ENCODE results near the gene SPON1.

Gene SPON1

DNA sequence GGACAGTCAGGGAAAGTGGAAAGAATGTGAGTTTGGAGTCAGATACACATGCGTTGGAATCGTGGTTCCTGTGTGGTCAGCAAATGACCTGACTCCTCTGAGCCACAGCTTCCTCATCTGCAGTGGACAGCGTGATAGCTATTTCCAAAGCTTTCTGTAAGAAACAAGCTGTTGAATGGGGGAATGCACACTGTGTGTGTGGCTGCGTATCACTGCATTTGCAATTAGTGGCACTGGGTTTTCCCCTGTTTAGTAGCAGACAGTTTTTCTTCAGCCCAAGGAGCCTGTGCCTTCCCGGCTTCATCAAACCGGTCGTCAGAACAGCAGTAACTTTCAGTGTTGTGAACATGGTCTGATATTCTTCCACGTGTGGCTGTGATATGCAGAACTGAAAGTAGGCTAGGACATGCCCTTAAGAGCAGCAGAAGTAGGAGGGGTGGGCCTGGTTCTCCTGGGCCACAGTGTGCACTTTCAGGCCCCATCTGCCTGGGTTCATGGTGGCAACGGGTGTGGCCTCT, 275.0 kb downstream of the SPON1 start:
- TF ChIP-seq FOXP2 (optimal IDR thresholded peaks at IDR 0.05; ENCODE audit: borderline replicate concordance, extremely low read depth, extremely low read length, insufficient read depth) (no peak), SIN3A (IDR thresholded peaks at IDR 0.05; ENCODE audit: borderline replicate concordance, insufficient read depth, low read length) (no peak), TAF1 (IDR thresholded peaks at IDR 0.05; ENCODE audit: borderline replicate concordance, insufficient read depth, low read length) (no peak), POLR2AphosphoS5 (IDR thresholded peaks at IDR 0.05; ENCODE audit: low read depth, low read length) (no peak), REST (IDR thresholded peaks at IDR 0.05; ENCODE audit: insufficient read depth in 1 of 2, low read depth in 2 of 2, low read length in 2 of 2) (no peak)

DNA sequence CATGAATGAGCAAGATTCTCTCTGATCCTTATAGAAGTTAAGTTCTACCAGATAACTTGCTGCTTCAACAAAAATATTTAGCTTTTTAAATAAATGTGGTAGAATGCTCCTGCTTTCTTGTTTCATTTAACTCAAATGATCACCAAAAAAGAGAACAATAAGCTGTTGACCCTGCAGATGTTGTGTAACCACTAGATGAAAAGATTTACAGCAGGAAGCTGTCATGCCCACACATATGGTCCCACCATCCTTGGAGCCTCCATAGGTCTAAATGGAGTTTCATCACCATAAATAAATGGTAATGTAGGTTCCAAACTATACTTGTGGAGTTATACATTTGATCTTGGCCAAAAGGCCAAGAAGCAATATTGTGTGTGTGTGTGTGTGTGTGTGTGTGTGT, 277.7 kb downstream of the SPON1 start:
- TF ChIP-seq TAF1 (IDR thresholded peaks at IDR 0.05; ENCODE audit: borderline replicate concordance, insufficient read depth, low read length) (no peak), SIN3A (IDR thresholded peaks at IDR 0.05; ENCODE audit: borderline replicate concordance, insufficient read depth, low read length) (no peak), POLR2AphosphoS5 (IDR thresholded peaks at IDR 0.05; ENCODE audit: low read depth, low read length) (no peak), FOXP2 (optimal IDR thresholded peaks at IDR 0.05; ENCODE audit: borderline replicate concordance, extremely low read depth, extremely low read length, insufficient read depth) (no peak), REST (IDR thresholded peaks at IDR 0.05; ENCODE audit: insufficient read depth in 1 of 2, low read depth in 2 of 2, low read length in 2 of 2) (no peak)

GRCh38 chr11:14240951-14241350, 278.4 kb downstream of the SPON1 start:
- TF ChIP-seq FOXP2 (optimal IDR thresholded peaks at IDR 0.05; ENCODE audit: borderline replicate concordance, extremely low read depth, extremely low read length, insufficient read depth) (no peak), TAF1 (IDR thresholded peaks at IDR 0.05; ENCODE audit: borderline replicate concordance, insufficient read depth, low read length) (no peak), SIN3A (IDR thresholded peaks at IDR 0.05; ENCODE audit: borderline replicate concordance, insufficient read depth, low read length) (no peak), POLR2AphosphoS5 (IDR thresholded peaks at IDR 0.05; ENCODE audit: low read depth, low read length) (no peak), REST (IDR thresholded peaks at IDR 0.05; ENCODE audit: insufficient read depth in 1 of 2, low read depth in 2 of 2, low read length in 2 of 2) (no peak)

DNA sequence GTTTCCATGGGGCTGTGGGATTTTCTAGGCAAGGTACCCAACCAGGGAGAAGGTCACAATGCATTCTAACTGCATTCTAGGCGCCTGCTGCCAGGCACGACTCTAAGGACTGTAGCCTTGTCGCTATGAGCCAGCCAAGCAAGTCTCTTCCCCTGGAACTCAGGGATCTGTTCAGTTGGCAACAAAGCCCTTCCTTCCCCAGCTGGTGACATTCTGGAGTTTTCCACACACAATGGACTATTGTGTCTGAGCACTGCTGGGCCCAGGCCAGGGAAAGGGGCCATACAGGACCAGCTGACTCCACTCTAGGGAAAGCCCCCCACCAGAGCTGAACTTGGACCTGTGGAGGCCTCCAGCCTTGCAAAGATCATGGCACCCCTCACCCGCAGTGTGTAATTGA, 279.7 kb downstream of the SPON1 start:
- TF ChIP-seq TAF1 (IDR thresholded peaks at IDR 0.05; ENCODE audit: borderline replicate concordance, insufficient read depth, low read length): no peak
- TF ChIP-seq SIN3A (IDR thresholded peaks at IDR 0.05; ENCODE audit: borderline replicate concordance, insufficient read depth, low read length): no peak
- TF ChIP-seq REST (IDR thresholded peaks at IDR 0.05; ENCODE audit: insufficient read depth in 1 of 2, low read depth in 2 of 2, low read length in 2 of 2): no peak
- no peak for TF ChIP-seq FOXP2 (optimal IDR thresholded peaks at IDR 0.05; ENCODE audit: borderline replicate concordance, extremely low read depth, extremely low read length, insufficient read depth)
- no peak for TF ChIP-seq POLR2AphosphoS5 (IDR thresholded peaks at IDR 0.05; ENCODE audit: low read depth, low read length)

DNA sequence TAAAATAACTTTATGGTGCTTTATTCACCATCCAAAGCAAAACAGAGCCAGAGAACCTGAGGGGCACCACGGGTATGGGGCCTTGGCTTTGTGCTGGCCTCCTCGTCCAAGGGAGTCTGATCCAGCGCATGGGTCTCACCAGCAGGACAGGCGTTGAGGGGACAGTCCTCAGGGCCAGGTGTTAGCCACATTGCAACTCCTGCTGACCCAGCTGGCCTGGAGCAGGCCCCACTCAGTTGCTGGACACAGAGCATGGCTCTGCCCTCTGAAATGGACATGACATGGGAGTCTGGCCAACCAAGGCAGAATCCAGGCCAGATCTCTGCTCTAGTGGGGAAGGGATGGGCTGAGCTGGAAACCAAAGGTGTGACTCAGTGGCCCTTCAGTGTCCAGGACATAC, 280.2 kb downstream of the SPON1 start:
- TF ChIP-seq TAF1 (IDR thresholded peaks at IDR 0.05; ENCODE audit: borderline replicate concordance, insufficient read depth, low read length): no peak
- no peak for TF ChIP-seq SIN3A (IDR thresholded peaks at IDR 0.05; ENCODE audit: borderline replicate concordance, insufficient read depth, low read length)
- no peak for TF ChIP-seq REST (IDR thresholded peaks at IDR 0.05; ENCODE audit: insufficient read depth in 1 of 2, low read depth in 2 of 2, low read length in 2 of 2)
- TF ChIP-seq POLR2AphosphoS5 (IDR thresholded peaks at IDR 0.05; ENCODE audit: low read depth, low read length): no peak
- TF ChIP-seq FOXP2 (optimal IDR thresholded peaks at IDR 0.05; ENCODE audit: borderline replicate concordance, extremely low read depth, extremely low read length, insufficient read depth): no peak

All from PFSK-1 (cell line).